NCI-H2029 treated with DMSO at 0.1 percent for 48 hours (cell line): ENCODE data around the gene TPBGL.
"Not testable (repeated sequence)": the region's sequence is repeated elsewhere in the genome, so short reads cannot be mapped to it uniquely, and the experiment has no call there.

ENCODE experiments used
- DNase-seq: peaks from one replicate; lab custom pipeline; 2025; lab: John Stamatoyannopoulos, UW

Gene TPBGL

GRCh38 chr11:75272821-75273301 lies 32.3 kb downstream of the TPBGL start:
- DNase-seq, result no peak

- DNase-seq, result no peak
Measured at GRCh38 chr11:75273411-75274391, 33.1 kb downstream of the TPBGL start.

GRCh38 chr11:75274716-75275115 lies 34.1 kb downstream of the TPBGL start:
- not testable (repeated sequence) for DNase-seq

- DNase-seq, result no peak
Measured at GRCh38 chr11:75275581-75275980, 35.0 kb downstream of the TPBGL start.

GRCh38 chr11:75276186-75276585 lies 35.6 kb downstream of the TPBGL start:
- peak; percentile 94 for DNase-seq

GRCh38 chr11:75276686-75277085 lies 36.1 kb downstream of the TPBGL start:
- peak; percentile 97 for DNase-seq

- no peak for DNase-seq
Measured at GRCh38 chr11:75277211-75277805, 36.7 kb downstream of the TPBGL start.

- no peak for DNase-seq
Measured at GRCh38 chr11:75277991-75278790, 37.6 kb downstream of the TPBGL start.

GRCh38 chr11:75279273-75279672 lies 38.7 kb downstream of the TPBGL start:
- no peak for DNase-seq

- DNase-seq, result peak; percentile 24
Measured at GRCh38 chr11:75280227-75280701, 39.7 kb downstream of the TPBGL start.

- no peak for DNase-seq
Measured at GRCh38 chr11:75280770-75281468, 40.3 kb downstream of the TPBGL start.

- DNase-seq, result no peak
Measured at GRCh38 chr11:75281469-75282095, 41.0 kb downstream of the TPBGL start.

GRCh38 chr11:75283391-75283931 lies 42.9 kb downstream of the TPBGL start:
- no peak for DNase-seq

GRCh38 chr11:75285776-75286360 lies 45.3 kb downstream of the TPBGL start:
- no peak for DNase-seq

- no peak for DNase-seq
Measured at GRCh38 chr11:75286826-75287465, 46.4 kb downstream of the TPBGL start.

- DNase-seq, result no peak
Measured at GRCh38 chr11:75287579-75287978, 47.0 kb downstream of the TPBGL start.

- DNase-seq, result no peak
Measured at GRCh38 chr11:75289511-75289760, 48.9 kb downstream of the TPBGL start.

- no peak for DNase-seq
Measured at GRCh38 chr11:75289919-75290318, 49.3 kb downstream of the TPBGL start.

GRCh38 chr11:75291741-75292140 lies 51.2 kb downstream of the TPBGL start:
- no peak for DNase-seq

GRCh38 chr11:75292943-75293342 lies 52.4 kb downstream of the TPBGL start:
- no peak for DNase-seq
